Kidney (tissue), 14 donors: ENCODE results near the gene NHSL2. TPM values are rescaled to one million over a fixed set of nuclear protein-coding genes. Genes with fewer than 3 reads are reported as not detected.

Experiments
- DNase-seq, 5 donors: peaks; one replicate each; pipeline ENCODE4 v3.0.0-alpha.2; 2013 to 2020
- FAIRE-seq: peaks from 2 replicates; lab custom pipeline; 2012; peaks lifted over from hg19 to GRCh38; lab: Jason Lieb, UNC
- H3K27ac ChIP-seq, 2 donors: one replicate each; pipeline ENCODE4 v1.7.0; 2013; ENCODE audit warnings: low read depth in 2 of 2, low read length in 2 of 2, inconsistent platforms in 1 of 2
- H3K27me3 ChIP-seq: one replicate; pipeline ENCODE4 v1.7.1; 2013; ENCODE audit warnings: low read length, inconsistent platforms; ENCODE audit not compliant: control insufficient read depth, insufficient read depth
- H3K36me3 ChIP-seq, 3 donors: one replicate each; pipeline versions ENCODE4 v1.7.0 to v1.7.1; 2013; ENCODE audit warnings: low read length in 3 of 3, control low read depth in 1 of 3, inconsistent platforms in 1 of 3; ENCODE audit not compliant: insufficient read depth in 3 of 3, control insufficient read depth in 2 of 3
- H3K4me1 ChIP-seq, 3 donors: one replicate each; pipeline versions ENCODE4 v1.7.0 to v1.7.1; 2013; ENCODE audit warnings: low read length in 3 of 3, inconsistent platforms in 1 of 3, low read depth in 1 of 3; ENCODE audit not compliant: control insufficient read depth in 2 of 3, insufficient read depth in 2 of 3
- H3K4me3 ChIP-seq, 3 donors: one replicate each; pipeline versions ENCODE4 v1.7.0 to v1.8.1; 2013; ENCODE audit warnings: low read length in 3 of 3, control low read depth in 1 of 3, inconsistent platforms in 1 of 3
- H3K9ac ChIP-seq, 3 donors: one replicate each; pipeline versions ENCODE4 v1.7.0 to v1.7.1; 2013; ENCODE audit warnings: low read length in 3 of 3, control low read depth in 1 of 3, inconsistent platforms in 1 of 3
- H3K9me3 ChIP-seq, 3 donors: one replicate each; pipeline versions ENCODE4 v1.7.0 to v1.7.1; 2013; ENCODE audit warnings: low read length in 3 of 3, control low read depth in 1 of 3, inconsistent platforms in 1 of 3; ENCODE audit not compliant: control insufficient read depth in 2 of 3, insufficient read depth in 1 of 3
- intact Hi-C: fragments of 100-400 bp; cut with DNase I; formaldehyde crosslinking; loops from one replicate; pipeline ENCODE4 v1.11.1; 2022
- polyA plus RNA-seq: library from polyadenylated mRNA; stranded (reverse); fragments of 350-450 nt; fragmentation: Illumina TruSeq; extraction: RNeasy Lipid Tissue Mini Kit (QIAGEN cat#74804); gene quantifications from one replicate; pipeline ENCODE4 v1.2.3, GENCODE V29; 2014; ENCODE audit warnings: low read depth, low replicate concordance; ENCODE audit not compliant: insufficient read depth
- total RNA-seq: library from RNA; stranded (reverse); fragmentation: NEBNext Ultra II Directional; extraction: Animal tissue kit (Norgen Biotek cat#: 25700); gene quantifications from one replicate; pipeline ENCODE4 v1.2.1, GENCODE V29; 2021
- TF ChIP-seq, protein P1 (sequence below): IDR thresholded peaks from 3 replicates; pipeline ENCODE4 v1.5.1; 2012; ENCODE audit warnings: mild to moderate bottlenecking, moderate library complexity, borderline replicate concordance; ENCODE audit not compliant: insufficient read depth; ENCODE audit errors: extremely low read depth
- donor health status: control.
- donor health status: control.
- donor health status: control.
- donor health status: control.
- donor health status: control.
- donor health status: DM: yes; HTN: yes; CAD: no.
- donor health status: Normal renal cell carcinoma (clear cell type).

NHSL2 gene
- total and polyA plus RNA-seq, 2 donors from 2014 or later: 1.3 to 10.8 TPM

- TF ChIP-seq, protein P1, sequence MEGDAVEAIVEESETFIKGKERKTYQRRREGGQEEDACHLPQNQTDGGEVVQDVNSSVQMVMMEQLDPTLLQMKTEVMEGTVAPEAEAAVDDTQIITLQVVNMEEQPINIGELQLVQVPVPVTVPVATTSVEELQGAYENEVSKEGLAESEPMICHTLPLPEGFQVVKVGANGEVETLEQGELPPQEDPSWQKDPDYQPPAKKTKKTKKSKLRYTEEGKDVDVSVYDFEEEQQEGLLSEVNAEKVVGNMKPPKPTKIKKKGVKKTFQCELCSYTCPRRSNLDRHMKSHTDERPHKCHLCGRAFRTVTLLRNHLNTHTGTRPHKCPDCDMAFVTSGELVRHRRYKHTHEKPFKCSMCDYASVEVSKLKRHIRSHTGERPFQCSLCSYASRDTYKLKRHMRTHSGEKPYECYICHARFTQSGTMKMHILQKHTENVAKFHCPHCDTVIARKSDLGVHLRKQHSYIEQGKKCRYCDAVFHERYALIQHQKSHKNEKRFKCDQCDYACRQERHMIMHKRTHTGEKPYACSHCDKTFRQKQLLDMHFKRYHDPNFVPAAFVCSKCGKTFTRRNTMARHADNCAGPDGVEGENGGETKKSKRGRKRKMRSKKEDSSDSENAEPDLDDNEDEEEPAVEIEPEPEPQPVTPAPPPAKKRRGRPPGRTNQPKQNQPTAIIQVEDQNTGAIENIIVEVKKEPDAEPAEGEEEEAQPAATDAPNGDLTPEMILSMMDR: no peak
- Histone ChIP-seq H3K9me3 (no peaks in the 10 kb centered on the region), H3K9ac (no peak overlapping the region), H3K36me3 (no peaks in the 10 kb centered on the region), H3K27me3 (no peaks in the 10 kb centered on the region), H3K27ac (peak overlapping the region; percentile 54 to 77), H3K4me1 (peaks cover 5 to 23% (median 13%) of the 10 kb centered on the region in 3 donors), H3K4me3 (no peak overlapping the region)
- DNase-seq (no peak), FAIRE-seq (no peak)
- intact Hi-C loops: loop anchor here (10.0 kb wide), 1 partner anchor 96 kb away; no protein-coding TSS in a partner anchor
These were observed 210.2 kb downstream of the NHSL2 start for GRCh38 chrX:72120837-72121236.

- Histone ChIP-seq H3K4me3 (no peak overlapping the region), H3K27me3 (no peaks in the 10 kb centered on the region), H3K27ac (peak overlapping the region; percentile 54 to 77), H3K4me1 (peaks cover 5 to 28% (median 13%) of the 10 kb centered on the region in 3 donors), H3K9ac (no peak overlapping the region), H3K36me3 (no peaks in the 10 kb centered on the region), H3K9me3 (no peaks in the 10 kb centered on the region)
- TF ChIP-seq, protein P1: no peak
- DNase-seq (peak in 2 of 5 donors; percentile 48 to 87), FAIRE-seq (no peak)
- intact Hi-C loops: loop anchor here (10.0 kb wide), 1 partner anchor 97 kb away; no protein-coding TSS in a partner anchor
These were observed 210.7 kb downstream of the NHSL2 start for GRCh38 chrX:72121383-72121782.

- no peak overlapping the region for H3K4me3 ChIP-seq
- H3K9me3 ChIP-seq: no peaks in the 10 kb centered on the region
- peaks cover 5 to 31% (median 13%) of the 10 kb centered on the region in 3 donors for H3K4me1 ChIP-seq
- H3K36me3 ChIP-seq: no peaks in the 10 kb centered on the region
- intact Hi-C loops: loop anchor here (10.0 kb wide), 1 partner anchor 98 kb away; no protein-coding TSS in a partner anchor
- H3K27me3 ChIP-seq: no peaks in the 10 kb centered on the region
- FAIRE-seq: no peak
- no peak overlapping the region for H3K9ac ChIP-seq
- DNase-seq: no peak
- H3K27ac ChIP-seq: peak overlapping the region; percentile 65
- TF ChIP-seq, protein P1: no peak
These were observed 212.1 kb downstream of the NHSL2 start for GRCh38 chrX:72122621-72123337.
